Tracheal epithelial cell (primary cell): ENCODE results near the gene SLC25A18. TPM values are rescaled to one million over a fixed set of nuclear protein-coding genes. Genes with fewer than 3 reads are reported as not detected.

ENCODE experiments used
- total RNA-seq: library from RNA; depleted of rRNA; stranded (reverse); fragments of >200 nt; gene quantifications from 2 replicates; pipeline ENCODE4 v1.2.1, GENCODE V29; 2014

SLC25A18 gene
- not detected in 2 replicates for total RNA-seq

GRCh38 chr22:17562906-17563870, at the start of gene SLC25A18:
Gene SLC25A18, plus strand, starts transcription at chr22:17563498. Its CDS starts 16,447 bp downstream, at chr22:17579945.

GRCh38 chr22:17628406-17629172, 65.3 kb downstream of the SLC25A18 start, which contains the start of gene ATP6V1E1:
Gene ATP6V1E1, minus strand, starts transcription at chr22:17628749. Its CDS starts 114 bp downstream, at chr22:17628635.

GRCh38 chr22:17638432-17639246, 75.3 kb downstream of the SLC25A18 start, which contains the start of gene BCL2L13:
Gene BCL2L13, plus strand, starts transcription at chr22:17638757. Its CDS starts 16,955 bp downstream, at chr22:17655712.

Other genes with a start within 250 kb of the SLC25A18 start
- under 0.01 TPM in 1 of 2 replicates, not detected in the other for gene CECR2, start 194.0 kb upstream of the SLC25A18 start, total RNA-seq
- gene ATP6V1E1, start 65.3 kb downstream of the SLC25A18 start, total RNA-seq = 130 and 166 TPM in 2 replicates
- 51.3 and 62.4 TPM in 2 replicates for gene BCL2L13, start 75.3 kb downstream of the SLC25A18 start, total RNA-seq
- gene BID, start 211.0 kb downstream of the SLC25A18 start, total RNA-seq = 23.9 and 58.1 TPM in 2 replicates